ENCODE measurements around the gene STRN3. TPM values are rescaled to one million over a fixed set of nuclear protein-coding genes. Genes with fewer than 3 reads are reported as not detected.

Gene STRN3
- total and polyA plus RNA-seq, 5 donors from 2014 or later: 3.5 to 27.1 (median 4.4) TPM

DNA sequence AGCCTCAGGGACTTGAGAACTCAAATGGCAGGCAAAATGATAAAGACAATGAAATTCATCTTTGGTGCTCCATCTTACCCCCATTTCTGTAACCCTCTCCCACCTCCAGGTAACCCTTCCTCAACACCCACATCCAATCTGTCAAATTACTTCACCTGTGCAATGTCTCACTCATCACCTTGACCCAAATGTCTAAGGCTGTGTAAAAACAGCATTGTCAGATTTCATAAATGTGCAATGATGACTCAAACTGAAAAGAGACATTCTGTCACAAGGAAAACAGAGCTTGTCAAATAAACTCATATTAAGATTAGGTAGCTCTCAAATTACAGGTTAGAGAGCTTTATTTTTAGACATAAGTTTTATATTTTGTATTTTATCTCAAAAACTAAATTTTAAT lies 171.7 kb downstream of the STRN3 start:
- no peaks in the 10 kb centered on the region for H3K36me3 Mint-ChIP-seq
- H3K9me3 ChIP-seq (ENCODE audit: control insufficient read depth in 2 of 2, low read length in 2 of 2): peaks cover 0 to 2% of the 10 kb centered on the region in 2 experiments
- no peak overlapping the region for H3K27ac Mint-ChIP-seq
- no peak overlapping the region for H3K4me3 Mint-ChIP-seq
- H3K4me1 Mint-ChIP-seq: peaks cover 0 to 5% (median 4%) of the 10 kb centered on the region in 4 donors
- peaks cover 0 to 3% (median 0%) of the 10 kb centered on the region in 7 donors for H3K9me3 Mint-ChIP-seq
- peaks cover 2% of the 10 kb centered on the region for H3K27me3 ChIP-seq (ENCODE audit: control insufficient read depth, insufficient read depth, low read length)
- no peak overlapping the region for H3K27ac ChIP-seq (ENCODE audit: insufficient read depth, low read length, poor library complexity, severe bottlenecking)
- H3K4me3 ChIP-seq (ENCODE audit: low read depth, low read length): no peak overlapping the region
- DNase-seq: peak in 1 of 3 donors; percentile 29
- H3K27me3 Mint-ChIP-seq: peaks cover 6% of the 10 kb centered on the region
- H3K36me3 ChIP-seq (ENCODE audit: control insufficient read depth, insufficient read depth, low read length): no peaks in the 10 kb centered on the region
- no peak for ATAC-seq (ENCODE audit: low read depth in 2 of 2)
- H3K4me1 ChIP-seq (ENCODE audit: control insufficient read depth, insufficient read depth, low read length, poor library complexity, severe bottlenecking): no peaks in the 10 kb centered on the region

DNA sequence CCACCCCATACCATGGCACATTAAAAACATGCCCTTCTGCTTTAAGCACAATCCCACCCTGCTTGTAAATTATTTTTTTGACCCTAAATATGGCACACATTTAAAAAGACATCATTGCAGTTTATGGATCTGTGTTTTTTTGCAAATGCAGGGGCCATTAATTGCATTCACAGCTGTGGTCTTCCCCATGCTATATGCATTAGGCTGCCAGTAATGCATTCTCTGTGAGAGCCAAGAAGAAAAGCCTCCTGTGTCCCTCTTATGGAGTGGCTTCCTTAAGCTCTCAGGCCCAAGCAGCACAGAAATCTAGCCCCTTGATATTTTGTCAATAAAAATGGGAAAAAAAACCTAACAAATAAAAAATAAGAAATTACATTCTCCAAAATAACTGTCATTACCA lies 172.2 kb downstream of the STRN3 start:
- Histone ChIP-seq H3K4me3 (ENCODE audit: low read depth, low read length) (no peak overlapping the region), H3K9me3 (ENCODE audit: control insufficient read depth in 2 of 2, low read length in 2 of 2) (peaks cover 0 to 2% of the 10 kb centered on the region in 2 experiments), H3K27me3 (ENCODE audit: control insufficient read depth, insufficient read depth, low read length) (peaks cover 6% of the 10 kb centered on the region), H3K27ac (ENCODE audit: insufficient read depth, low read length, poor library complexity, severe bottlenecking) (no peak overlapping the region), H3K36me3 (ENCODE audit: control insufficient read depth, insufficient read depth, low read length) (no peaks in the 10 kb centered on the region), H3K4me1 (ENCODE audit: control insufficient read depth, insufficient read depth, low read length, poor library complexity, severe bottlenecking) (no peaks in the 10 kb centered on the region)
- Mint-ChIP-seq H3K4me3 (no peak overlapping the region), H3K36me3 (no peaks in the 10 kb centered on the region), H3K27ac (no peak overlapping the region), H3K27me3 (peaks cover 10% of the 10 kb centered on the region), H3K9me3 (peaks cover 0 to 4% (median 0%) of the 10 kb centered on the region in 7 donors), H3K4me1 (peaks cover 0 to 5% (median 4%) of the 10 kb centered on the region in 4 donors)
- ATAC-seq (ENCODE audit: low read depth in 2 of 2) (no peak), DNase-seq (no peak)

DNA sequence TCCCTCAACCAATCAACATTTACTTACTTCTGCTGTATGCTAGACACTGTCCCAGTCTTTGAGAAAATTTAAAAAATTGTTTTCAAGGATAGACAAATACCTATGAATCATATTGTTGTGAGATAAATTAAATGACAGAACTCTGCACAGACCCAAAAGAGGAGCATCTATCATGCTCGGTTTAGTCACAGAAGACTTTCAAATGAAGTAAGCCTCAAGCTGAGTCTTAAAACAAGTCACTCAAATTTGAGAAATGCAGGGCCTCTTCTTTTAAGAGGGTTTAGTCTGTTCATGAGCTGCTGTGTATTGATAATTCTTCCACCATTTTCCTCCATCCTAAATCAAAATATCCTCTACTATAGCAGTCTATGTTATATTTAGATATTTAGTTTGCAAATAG lies 176.2 kb downstream of the STRN3 start:
- Mint-ChIP-seq H3K9me3 (peaks cover 0 to 4% (median 2%) of the 10 kb centered on the region in 7 donors), H3K4me3 (no peak overlapping the region), H3K27me3 (peaks cover 18% of the 10 kb centered on the region), H3K4me1 (peaks cover 0 to 2% (median under 1%) of the 10 kb centered on the region in 4 donors), H3K27ac (no peak overlapping the region), H3K36me3 (no peaks in the 10 kb centered on the region)
- no peak overlapping the region for H3K27ac ChIP-seq (ENCODE audit: insufficient read depth, low read length, poor library complexity, severe bottlenecking)
- no peaks in the 10 kb centered on the region for H3K4me1 ChIP-seq (ENCODE audit: control insufficient read depth, insufficient read depth, low read length, poor library complexity, severe bottlenecking)
- DNase-seq (no peak), ATAC-seq (ENCODE audit: low read depth in 2 of 2) (no peak)
- no peak overlapping the region for H3K4me3 ChIP-seq (ENCODE audit: low read depth, low read length)
- peaks cover 7% of the 10 kb centered on the region for H3K27me3 ChIP-seq (ENCODE audit: control insufficient read depth, insufficient read depth, low read length)
- peaks cover 0 to 2% of the 10 kb centered on the region in 2 experiments for H3K9me3 ChIP-seq (ENCODE audit: control insufficient read depth in 2 of 2, low read length in 2 of 2)
- no peaks in the 10 kb centered on the region for H3K36me3 ChIP-seq (ENCODE audit: control insufficient read depth, insufficient read depth, low read length)

DNA sequence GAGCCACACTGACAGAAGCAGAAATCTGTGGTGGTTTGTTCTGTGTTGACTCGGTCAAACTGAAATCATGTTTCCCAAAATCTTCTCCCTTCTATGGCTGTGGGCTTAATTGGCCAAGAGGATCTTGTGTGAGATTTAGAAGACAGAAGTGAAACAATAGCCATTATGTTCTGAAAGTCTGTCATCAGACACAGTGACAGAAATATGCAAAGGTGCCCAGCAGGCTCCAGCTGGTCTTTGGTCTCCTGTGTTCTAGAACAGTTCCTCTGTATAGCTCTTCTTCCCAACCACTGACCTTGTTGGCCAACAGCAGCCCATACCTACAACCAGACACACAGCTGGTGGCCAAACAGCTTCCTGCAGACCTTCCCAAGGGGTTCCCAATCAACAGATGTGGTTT lies 176.8 kb downstream of the STRN3 start:
- Mint-ChIP-seq H3K36me3 (no peaks in the 10 kb centered on the region), H3K4me3 (no peak overlapping the region), H3K9me3 (peaks cover 0 to 4% (median 2%) of the 10 kb centered on the region in 7 donors), H3K27ac (no peak overlapping the region), H3K4me1 (no peaks in the 10 kb centered on the region), H3K27me3 (peaks cover 18% of the 10 kb centered on the region)
- H3K27me3 ChIP-seq (ENCODE audit: control insufficient read depth, insufficient read depth, low read length): peaks cover 7% of the 10 kb centered on the region
- no peak overlapping the region for H3K27ac ChIP-seq (ENCODE audit: insufficient read depth, low read length, poor library complexity, severe bottlenecking)
- H3K4me3 ChIP-seq (ENCODE audit: low read depth, low read length): no peak overlapping the region
- H3K9me3 ChIP-seq (ENCODE audit: control insufficient read depth in 2 of 2, low read length in 2 of 2): peaks cover 0 to 2% of the 10 kb centered on the region in 2 experiments
- no peak for DNase-seq
- no peaks in the 10 kb centered on the region for H3K4me1 ChIP-seq (ENCODE audit: control insufficient read depth, insufficient read depth, low read length, poor library complexity, severe bottlenecking)
- ATAC-seq (ENCODE audit: low read depth in 2 of 2): no peak
- H3K36me3 ChIP-seq (ENCODE audit: control insufficient read depth, insufficient read depth, low read length): no peaks in the 10 kb centered on the region

DNA sequence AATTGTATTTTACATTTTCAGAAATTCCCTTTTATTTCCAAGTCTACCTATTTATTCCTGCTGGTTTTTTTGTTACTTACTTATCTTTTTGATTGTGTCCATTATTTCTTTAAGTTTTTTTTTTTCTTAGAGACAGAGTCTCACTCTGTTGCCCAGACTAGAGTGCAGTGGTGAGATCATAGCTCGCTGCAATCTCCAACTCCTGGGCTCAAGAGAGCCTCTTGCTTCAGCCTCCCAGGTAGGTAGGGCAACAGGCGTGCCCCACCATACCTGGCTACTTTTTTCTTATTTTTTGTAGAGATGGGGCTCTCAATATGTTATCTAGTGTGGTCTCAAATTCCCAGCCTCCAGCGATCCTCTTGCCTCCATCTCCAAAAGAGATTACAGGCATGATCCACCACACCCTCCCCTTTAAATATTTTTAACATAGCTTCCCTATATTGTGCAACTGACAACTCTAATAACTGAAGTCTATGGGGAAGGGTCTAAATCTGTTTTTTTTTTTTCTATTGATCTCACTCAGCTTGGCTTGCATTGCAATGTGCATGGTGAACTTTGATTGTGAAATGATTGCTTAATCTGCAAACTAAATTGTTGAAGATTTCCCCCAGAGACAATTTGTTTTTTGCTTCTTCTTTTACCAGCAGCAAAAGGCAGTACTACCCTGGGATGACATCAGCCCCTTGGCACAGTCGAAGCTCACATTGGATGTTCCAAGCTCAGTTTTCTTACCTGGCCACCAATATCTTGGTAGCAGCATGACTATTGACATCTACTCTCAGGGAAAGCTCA lies 177.5 kb downstream of the STRN3 start:
- Mint-ChIP-seq H3K27me3 (peaks cover 18% of the 10 kb centered on the region), H3K4me3 (no peak overlapping the region)
- H3K27ac ChIP-seq (ENCODE audit: insufficient read depth, low read length, poor library complexity, severe bottlenecking): no peak overlapping the region

More for the DNA sequence above, 177.5 kb downstream of the STRN3 start:
- ATAC-seq (ENCODE audit: low read depth in 2 of 2): no peak
- Histone ChIP-seq H3K4me1 (ENCODE audit: control insufficient read depth, insufficient read depth, low read length, poor library complexity, severe bottlenecking) (no peaks in the 10 kb centered on the region), H3K4me3 (ENCODE audit: low read depth, low read length) (no peak overlapping the region), H3K9me3 (ENCODE audit: control insufficient read depth in 2 of 2, low read length in 2 of 2) (peaks cover 0 to 2% of the 10 kb centered on the region in 2 experiments), H3K27me3 (ENCODE audit: control insufficient read depth, insufficient read depth, low read length) (peaks cover 7% of the 10 kb centered on the region), H3K36me3 (ENCODE audit: control insufficient read depth, insufficient read depth, low read length) (no peaks in the 10 kb centered on the region)
- H3K9me3 Mint-ChIP-seq: peaks cover 0 to 7% (median 2%) of the 10 kb centered on the region in 7 donors
- no peak overlapping the region for H3K27ac Mint-ChIP-seq
- DNase-seq: no peak
- no peaks in the 10 kb centered on the region for H3K36me3 Mint-ChIP-seq
- no peaks in the 10 kb centered on the region for H3K4me1 Mint-ChIP-seq

Other genes starting within 250 kb of the STRN3 start
- not detected for gene COCH, start 151.8 kb downstream of the STRN3 start, total RNA-seq
- 1 to 10 TPM in 2 of 4 donors, under 1 TPM in 1, not detected in 1; 0.74 to 2.1 (median 1.0) TPM for gene COCH, start 151.8 kb downstream of the STRN3 start, polyA plus RNA-seq
- 16.0 TPM for gene AP4S1, start 730 bp downstream of the STRN3 start, total RNA-seq
- 1 to 10 TPM; 7.0 to 9.5 (median 8.0) TPM for gene AP4S1, start 730 bp downstream of the STRN3 start, polyA plus RNA-seq
- gene HECTD1, start 181.4 kb upstream of the STRN3 start, total RNA-seq: 172 TPM
- gene HECTD1, start 181.4 kb upstream of the STRN3 start, polyA plus RNA-seq: 10 to 100 TPM; 25.3 to 29.3 (median 27.0) TPM

Measured in CD4-positive, CD25-positive, alpha-beta regulatory T cell (primary cell).